HG03575 (cell line): ENCODE measurements around the gene ULBP1.
"Not testable (repeated sequence)": the region's sequence is repeated elsewhere in the genome, so short reads cannot be mapped to it uniquely, and the experiment has no call there.

Experiments used
- ATAC-seq: cut with Tn5 transposase; IDR thresholded peaks from one replicate; pipeline ENCODE4 v1.9.1; 2021; ENCODE audit not compliant: unreplicated experiment, insufficient number of reproducible peaks, low FRiP score; ENCODE audit errors: extremely low read depth

Gene ULBP1

GRCh38 chr6:149991472-149991795, 27.7 kb downstream of the ULBP1 start:
- ATAC-seq, result not testable (repeated sequence)

GRCh38 chr6:149991838-149992237, 28.1 kb downstream of the ULBP1 start:
- no peak for ATAC-seq

GRCh38 chr6:149995235-149995750, 31.6 kb downstream of the ULBP1 start:
- no peak for ATAC-seq

GRCh38 chr6:149995971-149996370, 32.2 kb downstream of the ULBP1 start:
- no peak for ATAC-seq

GRCh38 chr6:149999636-150000035, 35.9 kb downstream of the ULBP1 start:
- ATAC-seq, result no peak

- peak; percentile 50 for ATAC-seq
Observed at GRCh38 chr6:150001295-150002008, 37.7 kb downstream of the ULBP1 start.

GRCh38 chr6:150002710-150003109, 39.0 kb downstream of the ULBP1 start:
- ATAC-seq, result no peak

- not testable (repeated sequence) for ATAC-seq
Observed at GRCh38 chr6:150003599-150003998, 39.9 kb downstream of the ULBP1 start.

- no peak for ATAC-seq
Observed at GRCh38 chr6:150004101-150004782, 40.5 kb downstream of the ULBP1 start.

GRCh38 chr6:150004783-150005717, 41.3 kb downstream of the ULBP1 start:
- no peak for ATAC-seq

GRCh38 chr6:150005761-150006651, 42.3 kb downstream of the ULBP1 start:
- ATAC-seq, result no peak

GRCh38 chr6:150006961-150007464, 43.3 kb downstream of the ULBP1 start:
- no peak for ATAC-seq

- ATAC-seq, result no peak
Observed at GRCh38 chr6:150008588-150008987, 44.8 kb downstream of the ULBP1 start.

- ATAC-seq, result not testable (repeated sequence)
Observed at GRCh38 chr6:150012846-150013784, 49.4 kb downstream of the ULBP1 start.

- ATAC-seq, result not testable (repeated sequence)
Observed at GRCh38 chr6:150013785-150014622, 50.3 kb downstream of the ULBP1 start.

GRCh38 chr6:150014623-150015280, 51.0 kb downstream of the ULBP1 start:
- not testable (repeated sequence) for ATAC-seq
